Measurements from ENCODE around the gene ENPEP.

ENPEP gene

DNA sequence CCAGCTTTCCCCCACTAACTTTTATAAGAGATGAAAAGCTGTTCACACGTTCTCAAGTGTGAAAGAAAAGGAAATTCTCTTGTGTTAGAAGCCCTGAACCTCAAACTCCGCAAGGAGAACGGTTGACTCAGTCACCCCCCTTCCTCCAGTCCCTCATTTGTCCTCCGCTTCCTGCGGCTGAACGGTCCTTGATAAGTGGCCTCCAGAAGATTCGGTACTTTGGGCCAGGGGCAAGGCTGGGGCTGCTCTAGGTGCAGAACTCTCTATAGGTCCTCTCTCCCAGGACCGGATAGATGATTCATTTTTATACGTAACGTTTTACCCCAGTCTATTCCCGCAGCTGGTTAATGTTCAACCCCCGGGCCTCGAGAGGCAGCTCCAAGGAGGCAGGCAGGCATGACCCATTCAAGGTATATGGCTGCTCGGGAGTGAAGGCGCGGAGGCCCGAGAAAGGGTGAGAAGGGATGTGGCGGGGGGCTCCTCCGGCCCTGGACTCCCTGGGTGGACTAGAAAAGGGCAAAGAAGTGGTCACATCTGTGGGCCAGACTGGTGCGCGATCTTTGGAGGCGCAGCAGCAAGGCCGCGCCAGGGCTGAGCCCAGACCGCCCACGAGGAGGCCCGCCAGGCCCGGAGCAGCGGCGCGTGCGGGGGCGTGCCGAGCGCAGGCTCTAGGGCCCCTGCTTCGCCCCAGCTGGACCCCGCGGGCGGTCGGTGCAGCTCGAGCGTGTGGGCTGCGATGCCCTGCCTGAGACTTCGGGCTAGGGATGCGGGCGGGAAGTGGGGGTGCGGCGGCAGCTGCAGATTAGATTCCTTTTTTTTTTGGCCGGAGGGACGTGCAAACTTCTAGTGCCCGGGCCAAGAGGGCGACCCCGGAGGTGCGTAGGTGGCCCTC lies 135.2 kb downstream of the ENPEP start:
- no peak for DNase-seq

- no peak for DNase-seq
These were observed 136.1 kb downstream of the ENPEP start for GRCh38 chr4:110611968-110612447.

DNA sequence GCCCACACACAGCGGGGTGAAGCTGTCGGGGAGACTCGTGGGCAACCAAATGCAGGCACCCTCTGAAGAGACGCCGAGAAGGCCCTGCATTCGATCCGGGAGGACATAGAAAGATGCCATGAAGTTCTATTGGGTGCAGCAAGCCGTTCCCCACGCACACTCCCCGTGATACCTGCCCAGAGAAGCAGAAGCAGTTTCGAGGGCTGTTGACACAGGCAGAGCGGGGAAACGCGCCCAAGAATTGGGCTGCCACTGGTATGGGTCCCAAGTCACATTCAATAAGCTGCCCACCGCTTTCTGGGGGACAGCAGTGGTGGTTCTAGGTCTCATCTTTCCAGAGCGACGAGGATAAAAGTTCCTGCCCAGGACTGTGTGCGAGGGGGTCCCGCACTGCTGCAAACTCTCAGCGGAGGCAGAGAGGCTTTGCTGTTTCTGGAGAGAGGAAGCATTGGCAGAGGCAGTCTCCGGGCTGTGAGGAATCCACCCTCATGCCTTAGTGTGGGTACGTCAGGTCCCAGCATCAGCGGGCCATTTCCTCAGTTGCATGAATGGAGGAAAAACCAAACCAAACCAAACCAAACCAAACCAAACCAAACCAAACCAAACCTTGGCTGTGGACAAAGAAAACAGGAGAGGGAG lies 136.8 kb downstream of the ENPEP start:
- no peak for DNase-seq

DNA sequence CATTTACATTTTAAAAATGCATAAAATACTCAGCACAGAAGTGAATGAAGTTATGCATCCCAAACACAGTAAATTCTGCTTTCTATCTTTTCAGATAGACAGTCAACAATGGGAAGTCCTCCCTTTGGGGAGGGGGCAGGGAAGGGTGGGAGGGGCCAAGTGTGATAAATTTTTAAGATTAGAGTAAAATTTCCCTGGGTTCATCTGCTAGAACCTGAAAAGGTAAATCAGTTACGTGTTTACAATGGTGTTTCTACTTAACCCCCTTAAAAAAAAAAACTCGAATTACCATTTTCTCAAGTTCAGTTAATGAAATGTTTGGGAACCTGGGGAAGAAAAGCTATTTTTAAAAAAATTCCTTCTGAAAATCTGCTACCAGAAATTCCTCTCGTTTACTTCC lies 137.8 kb downstream of the ENPEP start:
- DNase-seq: no peak

GRCh38 chr4:110614173-110614963 lies 138.4 kb downstream of the ENPEP start:
- no peak for DNase-seq
